BJ (cell line): ENCODE results near the gene SORCS2. TPM values are rescaled to one million over a fixed set of nuclear protein-coding genes. Genes with fewer than 3 reads are reported as not detected.

Experiments
- CTCF ChIA-PET: fragments of 350-600 bp; formaldehyde crosslinking; extraction: SDS; loops from one replicate; lab custom pipeline; 2021; ENCODE audit warnings: antibody characterized with exemption, inconsistent platforms; lab: Yijun Ruan, JAX
- POLR2A ChIA-PET: fragments of 300-600 bp; sonication (Branson Sonifier 250); formaldehyde crosslinking; extraction: SDS; loops from one replicate; lab custom pipeline; 2021; ENCODE audit warnings: antibody characterized with exemption; lab: Charles Lee
- DNase-seq: peaks from one replicate; pipeline ENCODE4 v3.0.0-alpha.2; 2011; ENCODE audit warnings: low read depth
- H3K27me3 ChIP-seq: 2 replicates; pipeline ENCODE4 v1.6.0; 2011; ENCODE audit warnings: low read length; ENCODE audit not compliant: control insufficient read depth, insufficient read depth
- H3K36me3 ChIP-seq: 2 replicates; pipeline ENCODE4 v1.5.1; 2011; ENCODE audit warnings: low read length; ENCODE audit not compliant: control insufficient read depth, insufficient read depth
- H3K4me3 ChIP-seq: 2 replicates; pipeline ENCODE4 v1.5.1; 2011; ENCODE audit warnings: low read depth, mild to moderate bottlenecking, control low read depth, low read length
- CTCF ChIP-seq: IDR thresholded peaks from 2 replicates; pipeline ENCODE4 v1.5.1; 2011; ENCODE audit warnings: low read depth, mild to moderate bottlenecking, control low read depth, inconsistent platforms, low read length, moderate library complexity; ENCODE audit not compliant: insufficient read depth
- polyA plus RNA-seq: library from polyadenylated mRNA; depleted of rRNA; stranded (reverse); fragments of >200 nt; gene quantifications from 2 replicates; pipeline ENCODE4 v1.2.3, GENCODE V29; 2011

SORCS2 gene
- polyA plus RNA-seq, 1 experiment, result 0.63 TPM

DNA sequence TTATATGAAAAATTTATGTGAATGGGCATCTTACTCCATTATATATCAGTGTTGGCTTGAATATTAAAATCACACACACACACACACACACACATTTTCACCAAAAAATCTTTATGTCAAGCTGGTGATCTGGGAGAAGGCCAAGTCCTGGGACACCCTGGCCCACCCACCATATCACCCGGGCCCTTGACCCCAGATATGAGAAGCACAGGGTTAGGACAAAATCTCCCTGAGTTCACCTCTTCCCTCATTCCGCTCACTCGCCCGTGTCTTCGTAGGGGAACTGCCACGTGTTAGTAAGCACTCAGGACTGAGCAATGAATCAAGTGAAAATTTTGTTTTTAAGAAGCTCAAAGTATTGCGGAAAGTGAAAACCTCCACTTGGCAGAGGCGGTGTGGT is 346.2 kb downstream of the SORCS2 start:
- DNase-seq, result no peak
- ChIA-PET CTCF (interaction anchor here (0.6 to 1.3 kb wide), 2 partner anchors 34 to 253 kb away, joined by 3 read pairs; no protein-coding TSS in a partner anchor), POLR2A (no interaction called here)
- no peaks in the 10 kb centered on the region for H3K36me3 ChIP-seq
- no peak for TF ChIP-seq CTCF
- H3K4me3 ChIP-seq, result no peak overlapping the region
- H3K27me3 ChIP-seq, result no peaks in the 10 kb centered on the region

GRCh38 chr4:7539186-7539585 is 346.8 kb downstream of the SORCS2 start:
- no peak for DNase-seq
- TF ChIP-seq CTCF, result no peak
- CTCF ChIA-PET, result interaction anchor here (1.3 kb wide), 1 partner anchor 35 kb away, joined by 3 read pairs; no protein-coding TSS in a partner anchor
- POLR2A ChIA-PET, result no interaction called here
- no peak overlapping the region for H3K4me3 ChIP-seq
- H3K36me3 ChIP-seq, result no peaks in the 10 kb centered on the region
- H3K27me3 ChIP-seq, result no peaks in the 10 kb centered on the region

DNA sequence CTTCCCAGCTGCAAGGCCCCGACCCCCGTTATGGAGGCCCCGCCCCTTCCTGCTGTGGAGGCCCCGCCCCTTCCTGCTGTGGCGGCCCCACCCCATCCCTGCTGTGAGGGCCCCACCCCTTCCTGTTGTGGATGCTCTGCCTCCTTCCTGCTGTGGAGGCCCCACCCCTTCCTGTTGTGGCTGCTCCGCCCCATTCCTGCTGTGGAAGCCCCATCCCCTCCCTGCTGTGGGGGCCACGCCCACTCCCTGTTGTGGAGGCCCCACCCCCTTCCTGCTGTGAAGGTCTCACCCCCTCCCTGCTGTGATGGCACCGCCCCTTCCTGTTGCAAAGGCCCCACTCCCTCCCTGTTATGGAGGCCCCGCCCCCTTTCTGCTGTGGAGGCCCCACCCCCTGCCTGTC is 347.3 kb downstream of the SORCS2 start:
- ChIA-PET POLR2A (no interaction called here), CTCF (no interaction called here)
- no peak overlapping the region for H3K4me3 ChIP-seq
- no peak for DNase-seq
- no peak for TF ChIP-seq CTCF
- no peaks in the 10 kb centered on the region for H3K36me3 ChIP-seq
- H3K27me3 ChIP-seq, result no peaks in the 10 kb centered on the region

- ChIA-PET POLR2A (no interaction called here), CTCF (no interaction called here)
- no peak for DNase-seq
- H3K4me3 ChIP-seq, result no peak overlapping the region
- H3K27me3 ChIP-seq, result no peaks in the 10 kb centered on the region
- H3K36me3 ChIP-seq, result no peaks in the 10 kb centered on the region
- no peak for TF ChIP-seq CTCF
Measured at GRCh38 chr4:7540206-7540605, 347.9 kb downstream of the SORCS2 start.

DNA sequence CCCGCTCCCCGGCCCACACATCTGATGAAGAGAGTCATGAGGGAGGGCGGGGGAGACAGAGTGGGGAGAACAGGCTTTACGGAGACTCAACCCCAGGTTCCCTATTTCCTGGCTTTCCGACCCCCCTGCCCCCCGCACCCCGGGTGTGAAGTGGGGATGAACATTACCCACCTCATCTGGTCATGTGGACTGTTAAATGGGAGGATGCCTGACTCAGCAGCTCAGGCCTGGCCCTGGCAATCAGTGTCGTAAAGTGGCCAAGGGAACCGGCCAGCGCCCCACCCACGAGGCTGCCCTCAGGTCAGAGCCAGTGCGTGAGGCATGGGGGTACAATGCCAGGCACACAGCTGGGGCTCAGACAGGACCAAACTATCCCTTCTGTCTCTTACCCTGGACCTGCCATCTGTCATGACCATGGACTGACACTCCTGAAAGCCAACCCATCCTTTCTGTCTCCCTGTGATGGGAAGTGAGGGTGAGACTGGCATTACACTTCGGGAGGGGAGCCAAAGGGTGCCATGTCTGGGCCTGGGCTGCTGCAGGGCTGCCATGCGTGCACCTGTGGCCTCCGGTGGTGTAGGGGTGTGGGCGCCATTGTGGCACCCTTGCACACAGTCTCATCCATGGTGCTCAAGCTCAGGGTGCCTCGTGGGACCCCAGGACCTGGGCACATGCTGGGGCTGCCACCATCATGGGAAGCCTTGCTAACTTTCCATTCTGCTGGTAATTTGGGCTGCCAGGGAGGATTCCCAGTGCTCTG is 348.5 kb downstream of the SORCS2 start:
- H3K27me3 ChIP-seq, result no peaks in the 10 kb centered on the region
- TF ChIP-seq CTCF, result no peak
- H3K4me3 ChIP-seq, result no peak overlapping the region
- ChIA-PET POLR2A (no interaction called here), CTCF (no interaction called here)
- no peak for DNase-seq
- no peaks in the 10 kb centered on the region for H3K36me3 ChIP-seq
